IPS-18a (cell line): ENCODE data around the gene ARHGAP26.

Source experiments
- H3K27ac ChIP-seq: one replicate; pipeline ENCODE4 v1.5.1; 2013; ENCODE audit warnings: low read length
- H3K27me3 ChIP-seq: one replicate; pipeline ENCODE4 v1.6.1; 2013; ENCODE audit warnings: mild to moderate bottlenecking, low read length; ENCODE audit not compliant: control insufficient read depth, insufficient read depth
- H3K36me3 ChIP-seq: one replicate; pipeline ENCODE4 v1.6.1; 2013; ENCODE audit warnings: low read depth, low read length; ENCODE audit not compliant: control insufficient read depth
- H3K4me1 ChIP-seq: one replicate; pipeline ENCODE4 v1.6.1; 2013; ENCODE audit warnings: low read depth, low read length; ENCODE audit not compliant: control insufficient read depth
- H3K4me3 ChIP-seq: one replicate; pipeline ENCODE4 v1.5.1; 2013; ENCODE audit warnings: low read length
- H3K9ac ChIP-seq: one replicate; pipeline ENCODE4 v1.6.1; 2013; ENCODE audit warnings: mild to moderate bottlenecking, low read length, moderate library complexity
- H3K9me3 ChIP-seq: one replicate; pipeline ENCODE4 v1.6.1; 2013; ENCODE audit warnings: low read depth, low read length; ENCODE audit not compliant: control insufficient read depth

Gene ARHGAP26

GRCh38 chr5:142866563-142867275 lies 96.5 kb downstream of the ARHGAP26 start:
- H3K4me3 ChIP-seq: no peak overlapping the region
- no peaks in the 10 kb centered on the region for H3K9me3 ChIP-seq
- H3K9ac ChIP-seq: no peak overlapping the region
- no peaks in the 10 kb centered on the region for H3K27me3 ChIP-seq
- H3K27ac ChIP-seq: no peak overlapping the region
- H3K36me3 ChIP-seq: no peaks in the 10 kb centered on the region
- peaks cover 51% of the 10 kb centered on the region for H3K4me1 ChIP-seq

- H3K9ac ChIP-seq: no peak overlapping the region
- peaks cover 29% of the 10 kb centered on the region for H3K4me1 ChIP-seq
- no peaks in the 10 kb centered on the region for H3K9me3 ChIP-seq
- no peaks in the 10 kb centered on the region for H3K36me3 ChIP-seq
- H3K4me3 ChIP-seq: no peak overlapping the region
- H3K27me3 ChIP-seq: no peaks in the 10 kb centered on the region
- no peak overlapping the region for H3K27ac ChIP-seq
These were observed 99.7 kb downstream of the ARHGAP26 start for GRCh38 chr5:142869886-142870285.

- no peak overlapping the region for H3K27ac ChIP-seq
- no peak overlapping the region for H3K4me3 ChIP-seq
- H3K4me1 ChIP-seq: peaks cover 21% of the 10 kb centered on the region
- H3K27me3 ChIP-seq: no peaks in the 10 kb centered on the region
- no peaks in the 10 kb centered on the region for H3K9me3 ChIP-seq
- H3K36me3 ChIP-seq: no peaks in the 10 kb centered on the region
- H3K9ac ChIP-seq: no peak overlapping the region
These were observed 100.6 kb downstream of the ARHGAP26 start for GRCh38 chr5:142870532-142871362.

GRCh38 chr5:142871363-142872193 lies 101.4 kb downstream of the ARHGAP26 start:
- Histone ChIP-seq H3K9ac (no peak overlapping the region), H3K36me3 (no peaks in the 10 kb centered on the region), H3K9me3 (no peaks in the 10 kb centered on the region), H3K4me3 (no peak overlapping the region), H3K27me3 (no peaks in the 10 kb centered on the region), H3K27ac (no peak overlapping the region), H3K4me1 (peaks cover 15% of the 10 kb centered on the region)

GRCh38 chr5:142872217-142872616 lies 102.0 kb downstream of the ARHGAP26 start:
- no peaks in the 10 kb centered on the region for H3K9me3 ChIP-seq
- no peak overlapping the region for H3K4me3 ChIP-seq
- no peaks in the 10 kb centered on the region for H3K36me3 ChIP-seq
- no peak overlapping the region for H3K9ac ChIP-seq
- no peaks in the 10 kb centered on the region for H3K27me3 ChIP-seq
- H3K27ac ChIP-seq: no peak overlapping the region
- peaks cover 9% of the 10 kb centered on the region for H3K4me1 ChIP-seq

GRCh38 chr5:142872795-142873194 lies 102.6 kb downstream of the ARHGAP26 start:
- H3K27ac ChIP-seq: no peak overlapping the region
- no peak overlapping the region for H3K4me3 ChIP-seq
- peaks cover 3% of the 10 kb centered on the region for H3K4me1 ChIP-seq
- H3K9me3 ChIP-seq: no peaks in the 10 kb centered on the region
- no peak overlapping the region for H3K9ac ChIP-seq
- no peaks in the 10 kb centered on the region for H3K36me3 ChIP-seq
- no peaks in the 10 kb centered on the region for H3K27me3 ChIP-seq

DNA sequence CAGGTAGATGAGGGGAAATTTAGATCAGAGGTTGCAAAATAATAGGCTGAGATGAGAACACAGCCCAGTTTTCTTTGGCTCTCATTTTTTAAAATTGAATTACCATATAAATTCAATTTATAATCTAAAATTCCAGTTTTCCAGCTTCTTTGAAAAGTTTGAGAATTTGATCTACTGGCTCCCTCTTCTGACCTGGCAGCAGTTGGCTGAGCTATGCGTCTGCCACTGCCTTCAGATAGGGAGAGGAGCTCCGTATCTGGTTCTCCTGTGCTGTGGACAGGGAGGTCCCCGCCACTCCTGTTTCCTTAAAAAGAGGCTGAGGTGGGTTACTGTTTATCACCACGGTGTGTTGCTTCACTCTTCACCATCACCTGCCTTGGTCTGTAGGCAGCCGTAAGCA lies 103.7 kb downstream of the ARHGAP26 start:
- no peak overlapping the region for H3K9ac ChIP-seq
- no peaks in the 10 kb centered on the region for H3K27me3 ChIP-seq
- H3K27ac ChIP-seq: no peak overlapping the region
- no peak overlapping the region for H3K4me3 ChIP-seq
- H3K36me3 ChIP-seq: no peaks in the 10 kb centered on the region
- H3K4me1 ChIP-seq: peaks cover 3% of the 10 kb centered on the region
- no peaks in the 10 kb centered on the region for H3K9me3 ChIP-seq

GRCh38 chr5:142874540-142874939 lies 104.4 kb downstream of the ARHGAP26 start:
- Histone ChIP-seq H3K9me3 (no peaks in the 10 kb centered on the region), H3K27ac (no peak overlapping the region), H3K4me3 (no peak overlapping the region), H3K9ac (no peak overlapping the region), H3K27me3 (no peaks in the 10 kb centered on the region), H3K36me3 (no peaks in the 10 kb centered on the region), H3K4me1 (peaks cover 3% of the 10 kb centered on the region)

GRCh38 chr5:142875936-142876335 lies 105.8 kb downstream of the ARHGAP26 start:
- Histone ChIP-seq H3K4me1 (peaks cover 7% of the 10 kb centered on the region), H3K4me3 (no peak overlapping the region), H3K9me3 (no peaks in the 10 kb centered on the region), H3K27ac (no peak overlapping the region), H3K9ac (no peak overlapping the region), H3K36me3 (no peaks in the 10 kb centered on the region), H3K27me3 (no peaks in the 10 kb centered on the region)

DNA sequence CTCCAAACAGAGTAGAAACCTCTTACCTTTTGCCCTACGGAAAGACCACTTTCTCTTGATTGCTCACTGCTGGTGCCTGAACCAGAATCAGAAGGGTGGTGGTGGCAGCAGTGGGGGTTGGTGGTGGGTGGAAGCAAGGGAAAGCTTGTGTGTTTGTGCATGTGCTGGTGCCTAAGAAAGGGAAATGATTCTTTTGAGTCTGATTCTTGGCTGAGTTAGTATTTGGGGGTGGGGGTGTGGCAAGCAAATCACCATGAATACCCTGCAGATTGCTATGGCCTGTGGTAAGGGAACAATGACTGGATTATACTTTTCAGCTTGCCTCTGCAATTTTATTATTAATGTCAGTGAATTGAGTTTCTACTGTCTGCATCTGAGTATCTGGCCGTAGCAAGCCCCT lies 106.6 kb downstream of the ARHGAP26 start:
- no peaks in the 10 kb centered on the region for H3K9me3 ChIP-seq
- H3K27ac ChIP-seq: no peak overlapping the region
- H3K4me3 ChIP-seq: no peak overlapping the region
- H3K4me1 ChIP-seq: peaks cover 12% of the 10 kb centered on the region
- no peak overlapping the region for H3K9ac ChIP-seq
- H3K36me3 ChIP-seq: no peaks in the 10 kb centered on the region
- H3K27me3 ChIP-seq: no peaks in the 10 kb centered on the region

- no peaks in the 10 kb centered on the region for H3K36me3 ChIP-seq
- H3K4me1 ChIP-seq: peaks cover 25% of the 10 kb centered on the region
- H3K27me3 ChIP-seq: no peaks in the 10 kb centered on the region
- H3K9me3 ChIP-seq: no peaks in the 10 kb centered on the region
- H3K9ac ChIP-seq: no peak overlapping the region
- H3K27ac ChIP-seq: no peak overlapping the region
- no peak overlapping the region for H3K4me3 ChIP-seq
These were observed 107.9 kb downstream of the ARHGAP26 start for GRCh38 chr5:142878111-142878510.
